Mesendoderm (in vitro differentiated cells): Measurements from ENCODE around the gene HOXB4.

ENCODE experiments used
- DNase-seq: peaks from one replicate; pipeline ENCODE4 v3.0.0; 2013
- H2AK5ac ChIP-seq: 2 replicates; pipeline ENCODE4 v1.6.1; 2013; ENCODE audit warnings: low read length, inconsistent platforms
- H2BK120ac ChIP-seq: 2 replicates; pipeline ENCODE4 v1.6.1; 2013; ENCODE audit warnings: low read depth, mild to moderate bottlenecking, low read length, moderate library complexity, mixed read lengths
- H2BK15ac ChIP-seq: replicated peaks from 2 replicates; pipeline ENCODE4 v1.6.1; 2013; ENCODE audit warnings: low read depth, mild to moderate bottlenecking, moderate library complexity
- H2BK5ac ChIP-seq: 2 replicates; pipeline ENCODE4 v1.6.1; 2013; ENCODE audit warnings: low read length, inconsistent platforms
- H3K18ac ChIP-seq: 2 replicates; pipeline ENCODE4 v1.6.1; 2013; ENCODE audit warnings: mild to moderate bottlenecking, low read length, mixed read lengths
- H3K23ac ChIP-seq: one replicate; pipeline ENCODE4 v1.6.1; 2013; ENCODE audit warnings: low read length
- H3K27ac ChIP-seq: 2 replicates; pipeline ENCODE4 v1.5.1; 2013; ENCODE audit warnings: low read depth, mild to moderate bottlenecking, inconsistent platforms, low read length, moderate library complexity
- H3K27me3 ChIP-seq: 2 replicates; pipeline ENCODE4 v1.6.1; 2013; ENCODE audit warnings: low read length, control low read depth, mild to moderate bottlenecking, inconsistent platforms; ENCODE audit not compliant: insufficient read depth, poor library complexity
- H3K36me3 ChIP-seq: 2 replicates; pipeline ENCODE4 v1.6.1; 2013; ENCODE audit warnings: low read length, inconsistent platforms; ENCODE audit not compliant: control insufficient read depth, insufficient read depth
- H3K4ac ChIP-seq: one replicate; pipeline ENCODE4 v1.6.1; 2013; ENCODE audit warnings: low read depth, mild to moderate bottlenecking, low read length, moderate library complexity
- H3K4me1 ChIP-seq: 2 replicates; pipeline ENCODE4 v1.6.1; 2013; ENCODE audit warnings: low read depth, low read length, inconsistent platforms; ENCODE audit not compliant: control insufficient read depth
- H3K4me2 ChIP-seq: 2 replicates; pipeline ENCODE4 v1.6.1; 2013; ENCODE audit warnings: low read length
- H3K4me3 ChIP-seq: 2 replicates; pipeline ENCODE4 v1.5.1; 2013; ENCODE audit warnings: mild to moderate bottlenecking, low read length
- H3K56ac ChIP-seq: one replicate; pipeline ENCODE4 v1.6.1; 2013; ENCODE audit warnings: low read length
- H3K79me1 ChIP-seq: 2 replicates; pipeline ENCODE4 v1.6.1; 2013; ENCODE audit warnings: low read length, inconsistent platforms
- H3K79me2 ChIP-seq: 2 replicates; pipeline ENCODE4 v1.6.1; 2013; ENCODE audit warnings: mild to moderate bottlenecking, low read length; ENCODE audit not compliant: control insufficient read depth, insufficient read depth
- H3K9ac ChIP-seq: 2 replicates; pipeline ENCODE4 v1.6.1; 2013; ENCODE audit warnings: low read length, inconsistent platforms
- H4K5ac ChIP-seq: one replicate; pipeline ENCODE4 v1.6.1; 2013; ENCODE audit warnings: low read length
- H4K8ac ChIP-seq: one replicate; pipeline ENCODE4 v1.6.1; 2013; ENCODE audit warnings: low read depth, mild to moderate bottlenecking, control low read depth, low read length, moderate library complexity
- WGBS: extraction: QIAGEN DNeasy Blood & Tissue Kit; methylation state at CpG from one replicate; pipeline ENCODE4 v1.1.7; 2013; ENCODE audit warnings: low lambda C conversion rate, missing lambda C conversion rate; ENCODE audit not compliant: insufficient coverage; ENCODE audit errors: extremely low coverage; 5-methylcytosine and 5-hydroxymethylcytosine counted together

The HOXB4 gene

DNA sequence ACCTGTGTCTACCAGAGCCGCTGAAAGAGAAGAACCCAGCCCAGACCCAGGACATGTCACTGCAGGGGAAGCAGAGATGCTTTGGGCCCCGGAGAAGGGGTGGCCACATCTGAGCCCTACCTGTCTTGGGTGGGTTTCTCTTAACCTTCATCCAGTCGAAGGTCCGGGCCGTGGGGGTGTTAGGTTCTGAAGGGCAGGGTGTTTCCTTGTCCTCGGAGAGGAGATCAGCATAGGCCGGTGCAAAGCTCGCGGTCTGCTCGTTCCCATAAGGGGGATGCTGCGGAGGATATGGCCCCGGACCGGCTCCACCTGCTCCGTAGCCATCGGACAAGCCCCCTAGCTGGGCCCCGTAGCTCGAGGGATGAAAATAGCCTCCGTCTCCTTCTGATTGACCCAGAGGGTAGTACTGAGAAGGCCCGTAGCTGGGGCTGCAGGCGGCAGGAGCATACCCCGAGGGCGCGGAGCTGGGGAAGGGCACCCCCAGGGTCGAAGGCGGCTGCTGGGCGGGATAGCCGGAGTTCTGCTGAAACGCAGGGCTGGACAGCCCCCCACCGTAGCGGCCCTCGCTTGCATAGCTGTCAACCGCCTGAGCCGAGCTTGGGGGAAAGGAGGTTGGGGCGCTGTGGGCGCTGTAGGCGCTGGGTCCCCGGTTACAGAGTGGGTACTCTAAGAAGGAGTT lies 47.8 kb downstream of the HOXB4 start:
- Histone ChIP-seq H3K79me1 (no peaks in the 10 kb centered on the region), H4K5ac (no peak overlapping the region), H4K8ac (no peak overlapping the region), H2BK15ac (no peak overlapping the region), H2BK5ac (no peak overlapping the region), H3K27ac (no peak overlapping the region), H3K18ac (no peak overlapping the region), H3K79me2 (no peaks in the 10 kb centered on the region), H3K9ac (no peak overlapping the region), H3K4ac (no peak overlapping the region), H3K36me3 (no peaks in the 10 kb centered on the region), H3K4me2 (no peak overlapping the region), H2BK120ac (no peak overlapping the region), H3K56ac (no peak overlapping the region), H3K4me3 (no peak overlapping the region), H3K23ac (peak overlapping the region; percentile 45), H2AK5ac (no peak overlapping the region), H3K4me1 (peaks cover 5% of the 10 kb centered on the region), H3K27me3 (peaks cover 51% of the 10 kb centered on the region)
- no CpG with 5 or more reads among the region's 37 CpGs for WGBS
- DNase-seq = no peak

DNA sequence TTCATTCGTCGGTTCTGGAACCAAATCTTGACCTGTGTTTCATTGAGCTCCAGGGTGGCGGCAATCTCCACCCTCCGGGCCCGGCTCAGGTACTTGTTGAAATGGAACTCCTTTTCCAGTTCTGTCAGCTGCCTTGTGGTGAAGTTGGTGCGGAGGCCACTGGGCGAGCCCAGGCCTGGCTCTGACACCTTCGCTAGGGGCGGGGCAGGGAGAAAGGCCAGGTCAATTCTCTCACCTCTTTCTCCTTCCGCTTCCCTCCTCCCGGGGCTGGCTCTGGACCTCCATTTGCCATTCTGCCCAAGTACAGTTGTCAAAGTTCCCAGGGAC lies 48.5 kb downstream of the HOXB4 start:
- no peak overlapping the region for H3K4me3 ChIP-seq
- H3K4me1 ChIP-seq = peaks cover 5% of the 10 kb centered on the region
- peaks cover 54% of the 10 kb centered on the region for H3K27me3 ChIP-seq
- no CpG with 5 or more reads among the region's 11 CpGs for WGBS
- H3K23ac ChIP-seq = no peak overlapping the region
- H3K79me1 ChIP-seq = no peaks in the 10 kb centered on the region
- DNase-seq = no peak
- H3K18ac ChIP-seq = no peak overlapping the region
- no peak overlapping the region for H4K5ac ChIP-seq
- no peaks in the 10 kb centered on the region for H3K36me3 ChIP-seq
- H3K79me2 ChIP-seq = no peaks in the 10 kb centered on the region
- H3K27ac ChIP-seq = no peak overlapping the region
- no peak overlapping the region for H3K4ac ChIP-seq
- H4K8ac ChIP-seq = no peak overlapping the region
- no peak overlapping the region for H2AK5ac ChIP-seq
- H2BK15ac ChIP-seq = no peak overlapping the region
- H3K9ac ChIP-seq = no peak overlapping the region
- H3K4me2 ChIP-seq = no peak overlapping the region
- no peak overlapping the region for H3K56ac ChIP-seq
- no peak overlapping the region for H2BK5ac ChIP-seq
- no peak overlapping the region for H2BK120ac ChIP-seq

DNA sequence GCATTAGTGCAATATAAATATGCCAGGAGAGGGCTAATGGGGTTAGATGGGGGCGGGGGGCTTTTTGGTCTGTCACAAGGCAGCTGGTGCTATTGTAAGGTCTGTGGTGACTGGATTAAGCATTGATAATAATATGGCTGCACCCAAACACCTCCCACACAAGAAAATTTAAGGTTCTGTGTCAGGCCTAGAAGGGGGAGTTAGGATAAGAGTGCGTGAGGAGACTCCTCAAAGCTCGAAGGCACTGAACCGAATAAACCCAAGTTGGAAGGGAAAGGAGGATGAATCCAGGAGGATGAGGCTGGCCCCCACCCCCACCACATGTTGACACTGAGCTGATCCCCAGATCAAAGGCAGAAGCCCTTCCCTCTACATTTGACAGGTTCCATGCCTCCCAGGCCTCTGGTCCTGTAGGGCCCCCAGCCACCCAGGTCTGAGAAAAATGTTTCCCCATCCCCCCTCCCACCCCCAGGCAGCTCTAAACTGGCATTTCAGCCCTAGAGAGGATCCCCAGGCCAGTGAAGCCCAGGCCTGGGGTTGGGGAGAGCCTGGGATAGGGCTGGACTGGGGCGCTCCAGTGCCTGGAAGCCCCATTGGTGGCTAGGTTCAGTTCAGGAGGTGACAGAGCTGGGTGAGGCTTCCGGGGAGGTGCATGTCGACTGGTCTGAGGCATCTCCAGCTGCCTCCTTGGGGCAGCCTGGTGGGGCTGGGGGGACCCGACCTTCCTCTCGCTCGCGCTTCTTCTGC lies 49.0 kb downstream of the HOXB4 start:
- no peak overlapping the region for H3K4me2 ChIP-seq
- H3K27me3 ChIP-seq = peaks cover 55% of the 10 kb centered on the region
- no peak overlapping the region for H3K23ac ChIP-seq
- H2AK5ac ChIP-seq = no peak overlapping the region
- no peak overlapping the region for H4K8ac ChIP-seq
- WGBS = no CpG with 5 or more reads among the region's 11 CpGs
- H3K36me3 ChIP-seq = no peaks in the 10 kb centered on the region
- no peak overlapping the region for H2BK15ac ChIP-seq
- no peak overlapping the region for H3K18ac ChIP-seq
- H2BK120ac ChIP-seq = no peak overlapping the region
- no peak for DNase-seq
- H3K79me2 ChIP-seq = no peaks in the 10 kb centered on the region
- H2BK5ac ChIP-seq = no peak overlapping the region
- peaks cover 5% of the 10 kb centered on the region for H3K4me1 ChIP-seq
- H3K79me1 ChIP-seq = no peaks in the 10 kb centered on the region
- no peak overlapping the region for H3K27ac ChIP-seq
- no peak overlapping the region for H3K4me3 ChIP-seq
- H3K4ac ChIP-seq = no peak overlapping the region
- no peak overlapping the region for H3K9ac ChIP-seq
- H4K5ac ChIP-seq = no peak overlapping the region
- H3K56ac ChIP-seq = no peak overlapping the region

- Histone ChIP-seq H3K36me3 (no peaks in the 10 kb centered on the region), H3K4me2 (no peak overlapping the region), H3K79me2 (no peaks in the 10 kb centered on the region), H3K27me3 (peaks cover 62% of the 10 kb centered on the region), H3K4me1 (peaks cover 5% of the 10 kb centered on the region), H3K4me3 (no peak overlapping the region), H3K18ac (no peak overlapping the region), H3K56ac (no peak overlapping the region), H4K8ac (no peak overlapping the region), H4K5ac (no peak overlapping the region), H2BK120ac (no peak overlapping the region), H3K27ac (no peak overlapping the region), H3K4ac (no peak overlapping the region), H3K79me1 (no peaks in the 10 kb centered on the region), H2AK5ac (no peak overlapping the region), H2BK15ac (no peak overlapping the region), H3K9ac (no peak overlapping the region), H2BK5ac (no peak overlapping the region), H3K23ac (no peak overlapping the region)
- no CpG with 5 or more reads among the region's 7 CpGs for WGBS
- no peak for DNase-seq
These were observed 49.8 kb downstream of the HOXB4 start for GRCh38 chr17:48528153-48528935.

GRCh38 chr17:48527547-48527932 lies 50.6 kb downstream of the HOXB4 start:
- Histone ChIP-seq H4K8ac (no peak overlapping the region), H4K5ac (no peak overlapping the region), H3K36me3 (no peaks in the 10 kb centered on the region), H2AK5ac (no peak overlapping the region), H2BK15ac (peak overlapping the region; percentile 10), H3K4me3 (no peak overlapping the region), H2BK5ac (no peak overlapping the region), H3K9ac (no peak overlapping the region), H3K4me2 (peak overlapping the region; percentile 27), H3K27me3 (peaks cover 66% of the 10 kb centered on the region), H3K4me1 (peaks cover 5% of the 10 kb centered on the region), H2BK120ac (no peak overlapping the region), H3K27ac (no peak overlapping the region), H3K79me2 (no peaks in the 10 kb centered on the region), H3K79me1 (no peaks in the 10 kb centered on the region), H3K4ac (no peak overlapping the region), H3K18ac (peak overlapping the region; percentile 22), H3K56ac (peak overlapping the region; percentile 73), H3K23ac (no peak overlapping the region)
- no CpG with 5 or more reads among the region's 14 CpGs for WGBS
- DNase-seq = no peak
